SK-N-SH (cell line): ENCODE measurements around the gene SETD3. TPM values are rescaled to one million over a fixed set of nuclear protein-coding genes. Genes with fewer than 3 reads are reported as not detected.
A peak's percentile ranks its signal among the peaks of the same experiment; 100 is the strongest.

Source experiments
- CTCF ChIA-PET: fragments of 300-600, 350-600 bp; formaldehyde crosslinking; extraction: SDS; loops from one replicate; lab custom pipeline; 2021; lab: Yijun Ruan, JAX
- POLR2A ChIA-PET: fragments of 350-600 bp; sonication (Branson Sonifier 250); formaldehyde crosslinking; extraction: SDS; loops from one replicate; lab custom pipeline; 2020; ENCODE audit warnings: antibody characterized with exemption, inconsistent platforms; lab: Yijun Ruan, JAX
- DNase-seq: peaks from one replicate; pipeline ENCODE4 v3.0.0; 2012
- H2AFZ ChIP-seq: fragments of 200-600 bp; sonication (generic); 2 replicates; pipeline ENCODE4 v1.8.1; 2016; ENCODE audit warnings: antibody characterized with exemption, mild to moderate bottlenecking, low read depth
- H3F3A ChIP-seq: fragments of 200-600 bp; sonication (generic); replicated peaks from 2 replicates; pipeline ENCODE3; 2016; ENCODE audit warnings: antibody characterized with exemption, mild to moderate bottlenecking; ENCODE audit not compliant: insufficient read depth
- H3K27ac ChIP-seq, 2 experiments: fragments of 200-500 bp in 1 of 2; fragments of 200-600 bp in 1 of 2; sonication (Bioruptor generic) in 1 of 2; sonication (generic), shearing (Covaris generic) in 1 of 2; 2 replicates each; pipeline versions ENCODE4 v1.5.1 to v1.6.1; 2014 to 2016; ENCODE audit warnings: low read depth in 2 of 2, inconsistent platforms in 1 of 2, low read length in 1 of 2, mild to moderate bottlenecking in 1 of 2, mixed read lengths in 1 of 2
- H3K27me3 ChIP-seq: fragments of 200-600 bp; sonication (generic), shearing (Covaris generic); 2 replicates; pipeline ENCODE4 v1.6.1; 2016; ENCODE audit warnings: mixed run types; ENCODE audit not compliant: insufficient read depth
- H3K36me3 ChIP-seq, 2 experiments: fragments of 200-500 bp in 1 of 2; fragments of 200-600 bp in 1 of 2; sonication (Bioruptor generic) in 1 of 2; sonication (generic) in 1 of 2; replicated peaks in 1 of 2; 2 replicates each; pipeline versions ENCODE3 to v1.5.1; 2014 to 2016; ENCODE audit warnings: low read length in 1 of 2, mild to moderate bottlenecking in 1 of 2; ENCODE audit not compliant: insufficient read depth in 2 of 2, control insufficient read depth in 1 of 2
- H3K4me1 ChIP-seq, 2 experiments: fragments of 200-500 bp in 1 of 2; fragments of 200-600 bp in 1 of 2; sonication (Bioruptor generic) in 1 of 2; sonication (generic), shearing (Covaris generic) in 1 of 2; 2 replicates each; pipeline versions ENCODE4 v1.5.1 to v1.6.1; 2014 to 2016; ENCODE audit warnings: low read depth in 1 of 2, low read length in 1 of 2, mixed run types in 1 of 2; ENCODE audit not compliant: insufficient read depth in 2 of 2, control insufficient read depth in 1 of 2
- H3K4me2 ChIP-seq: fragments of 200-600 bp; sonication (generic), shearing (Covaris generic); 2 replicates; pipeline ENCODE4 v1.6.1; 2017; ENCODE audit warnings: mixed run types
- H3K4me3 ChIP-seq, 2 experiments: fragments of 200-500 bp in 1 of 2; fragments of 200-600 bp in 1 of 2; sonication (Bioruptor generic) in 1 of 2; sonication (generic), shearing (Covaris generic) in 1 of 2; 2 replicates each; pipeline versions ENCODE4 v1.5.1 to v1.8.1; 2014 to 2016; ENCODE audit warnings: low read depth in 2 of 2, inconsistent platforms in 1 of 2, low read length in 1 of 2, mild to moderate bottlenecking in 1 of 2, mixed read lengths in 1 of 2, moderate library complexity in 1 of 2
- H3K79me2 ChIP-seq: fragments of 200-600 bp; sonication (generic); 2 replicates; pipeline ENCODE4 v1.8.1; 2017; ENCODE audit warnings: mild to moderate bottlenecking; ENCODE audit not compliant: insufficient read depth
- H3K9ac ChIP-seq: fragments of 200-600 bp; sonication (generic); 2 replicates; pipeline ENCODE4 v1.6.1; 2017; ENCODE audit warnings: mixed run types
- H3K9me2 ChIP-seq: fragments of 200-600 bp; sonication (generic); 2 replicates; pipeline ENCODE4 v1.6.1; 2017; ENCODE audit warnings: mixed run types
- H3K9me3 ChIP-seq: fragments of 200-600 bp; sonication (generic); 2 replicates; pipeline ENCODE4 v1.6.1; 2017; ENCODE audit warnings: mixed run types, mild to moderate bottlenecking, moderate library complexity
- H4K20me1 ChIP-seq: fragments of 200-600 bp; sonication (generic); 2 replicates; pipeline ENCODE4 v1.6.1; 2017; ENCODE audit warnings: mild to moderate bottlenecking, mixed run types; ENCODE audit not compliant: insufficient read depth
- EP300 ChIP-seq, 2 experiments: IDR thresholded peaks; 2 replicates each; pipeline versions ENCODE4 v1.4.0 to v1.6.1; 2012; ENCODE audit warnings: borderline replicate concordance in 1 of 2, low read depth in 1 of 2, low read length in 1 of 2
- FOSL2 ChIP-seq: IDR thresholded peaks from 2 replicates; pipeline ENCODE4 v1.4.0; 2012; ENCODE audit warnings: low read depth, mild to moderate bottlenecking, moderate library complexity, borderline replicate concordance
- FOXJ3 ChIP-seq: sonication (generic); formaldehyde crosslinking; IDR thresholded peaks from 2 replicates; pipeline ENCODE4 v1.5.1; 2020; ENCODE audit warnings: mild to moderate bottlenecking, missing genetic modification reagents
- GABPA ChIP-seq: IDR thresholded peaks from 2 replicates; pipeline ENCODE4 v1.4.0; 2012; ENCODE audit warnings: low read depth, mild to moderate bottlenecking
- GATA2 ChIP-seq: sonication (generic); formaldehyde crosslinking; IDR thresholded peaks from 2 replicates; pipeline ENCODE4 v1.5.0; 2020; ENCODE audit warnings: mild to moderate bottlenecking, missing genetic modification reagents
- IRF3 ChIP-seq: fragments of 150-350 bp; IDR thresholded peaks from 2 replicates; pipeline ENCODE4 v1.6.1; 2016; ENCODE audit warnings: mild to moderate bottlenecking, low read depth, low read length
- MEF2A ChIP-seq: IDR thresholded peaks from 2 replicates; pipeline ENCODE4 v1.4.0; 2012; ENCODE audit warnings: low read depth, borderline replicate concordance
- MXI1 ChIP-seq: IDR thresholded peaks from 2 replicates; pipeline ENCODE4 v1.6.1; 2012; ENCODE audit warnings: mild to moderate bottlenecking, low read depth, low read length, improper control_type of control experiment
- NRF1 ChIP-seq: IDR thresholded peaks from 2 replicates; pipeline ENCODE4 v1.6.1; 2012; ENCODE audit warnings: low read depth, mild to moderate bottlenecking, low read length
- POLR2AphosphoS5 ChIP-seq: IDR thresholded peaks from 2 replicates; pipeline ENCODE4 v1.6.1; 2012; ENCODE audit warnings: low read depth, low read length
- RAD21 ChIP-seq: IDR thresholded peaks from 2 replicates; pipeline ENCODE4 v1.6.1; 2012; ENCODE audit warnings: mild to moderate bottlenecking, low read length
- RCOR1 ChIP-seq: fragments of 150-350 bp; IDR thresholded peaks from 2 replicates; pipeline ENCODE4 v1.6.1; 2017; ENCODE audit warnings: antibody characterized with exemption, low read length
- RFX5 ChIP-seq: IDR thresholded peaks from 2 replicates; pipeline ENCODE4 v1.6.1; 2012; ENCODE audit warnings: mild to moderate bottlenecking, improper control_type of control experiment, low read length
- RXRA ChIP-seq: IDR thresholded peaks from 2 replicates; pipeline ENCODE4 v1.4.0; 2012; ENCODE audit warnings: low read depth, mild to moderate bottlenecking, borderline replicate concordance
- SIN3A ChIP-seq: IDR thresholded peaks from 2 replicates; pipeline ENCODE4 v1.6.1; 2012; ENCODE audit warnings: low read depth, mild to moderate bottlenecking, low read length, moderate library complexity, borderline replicate concordance
- SMC3 ChIP-seq: IDR thresholded peaks from 2 replicates; pipeline ENCODE4 v1.6.1; 2012; ENCODE audit warnings: low read depth, low read length, improper control_type of control experiment
- TCF12 ChIP-seq: IDR thresholded peaks from 2 replicates; pipeline ENCODE4 v1.4.0; 2012
- TEAD4 ChIP-seq: IDR thresholded peaks from 2 replicates; pipeline ENCODE4 v1.4.0; 2012; ENCODE audit warnings: mild to moderate bottlenecking, borderline replicate concordance; ENCODE audit not compliant: insufficient read depth
- USF2 ChIP-seq: fragments of 150-350 bp; IDR thresholded peaks from 2 replicates; pipeline ENCODE4 v1.6.1; 2017; ENCODE audit warnings: antibody characterized with exemption, low read length, low read depth, borderline replicate concordance
- WGBS: methylation state at CpG from one replicate; pipeline ENCODE4 v1.1.6; 2017; ENCODE audit warnings: low lambda C conversion rate; 5-methylcytosine and 5-hydroxymethylcytosine counted together
- polyA plus RNA-seq, 3 experiments: library from polyadenylated mRNA; depleted of rRNA; stranded (reverse); fragments of >200 nt; gene quantifications; 2 replicates each; pipeline ENCODE4 v1.2.3, GENCODE V29; 2012
- TF ChIP-seq, protein P1 (sequence below): IDR thresholded peaks from 2 replicates; pipeline ENCODE4 v1.4.0; 2012; ENCODE audit warnings: low read depth
- TF ChIP-seq, protein P2 (sequence below): fragments of 200-600 bp; sonication (generic); IDR thresholded peaks from 2 replicates; pipeline ENCODE4 v1.6.1; 2017; ENCODE audit warnings: antibody characterized with exemption, mild to moderate bottlenecking, moderate library complexity
- TF ChIP-seq, protein P3 (sequence below): IDR thresholded peaks from 2 replicates; pipeline ENCODE4 v1.6.1; 2012; ENCODE audit warnings: mild to moderate bottlenecking, low read depth, low read length, moderate library complexity
- TF ChIP-seq, protein P4 (sequence below): IDR thresholded peaks from 2 replicates; pipeline ENCODE4 v1.4.0; 2012; ENCODE audit warnings: low read depth, borderline replicate concordance
- TF ChIP-seq, protein P5 (sequence below): IDR thresholded peaks from 2 replicates; pipeline ENCODE4; 2012

The SETD3 gene
- polyA plus RNA-seq, 1 of the 3 experiments (the other 2 are of a cell fraction): 19.1 TPM

GRCh38 chr14:99389174-99389826, 91.4 kb downstream of the SETD3 start:
- ChIA-PET CTCF (interaction anchor here (0.6 to 5.2 kb wide), 16 partner anchors 9 to 214 kb away, joined by 3 to 41 read pairs (median 3); no protein-coding TSS in a partner anchor), POLR2A (no interaction called here)
- Histone ChIP-seq H3K9me3 (no peaks in the 10 kb centered on the region), H3K36me3 (no peaks in the 10 kb centered on the region), H2AFZ (no peak overlapping the region), H3F3A (no peaks in the 10 kb centered on the region), H3K4me2 (no peak overlapping the region), H3K4me1 (no peaks in the 10 kb centered on the region), H3K79me2 (no peaks in the 10 kb centered on the region), H3K9me2 (no peaks in the 10 kb centered on the region), H3K27me3 (peaks cover 6% of the 10 kb centered on the region), H3K4me3 (0 out of 4 replicates have a peak overlapping the region, but pooled peaks of 1 of the 2 experiments have one; percentile 2), H3K27ac (no peak overlapping the region), H3K9ac (no peak overlapping the region), H4K20me1 (no peaks in the 10 kb centered on the region)
- WGBS: 48% methylated on average over 19 of the region's 24 CpGs
- peak; percentile 79 for DNase-seq
- no peak for TF ChIP-seq TCF12
- TF ChIP-seq, protein P1, sequence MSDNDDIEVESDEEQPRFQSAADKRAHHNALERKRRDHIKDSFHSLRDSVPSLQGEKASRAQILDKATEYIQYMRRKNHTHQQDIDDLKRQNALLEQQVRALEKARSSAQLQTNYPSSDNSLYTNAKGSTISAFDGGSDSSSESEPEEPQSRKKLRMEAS: no peak
- TF ChIP-seq, protein P2, sequence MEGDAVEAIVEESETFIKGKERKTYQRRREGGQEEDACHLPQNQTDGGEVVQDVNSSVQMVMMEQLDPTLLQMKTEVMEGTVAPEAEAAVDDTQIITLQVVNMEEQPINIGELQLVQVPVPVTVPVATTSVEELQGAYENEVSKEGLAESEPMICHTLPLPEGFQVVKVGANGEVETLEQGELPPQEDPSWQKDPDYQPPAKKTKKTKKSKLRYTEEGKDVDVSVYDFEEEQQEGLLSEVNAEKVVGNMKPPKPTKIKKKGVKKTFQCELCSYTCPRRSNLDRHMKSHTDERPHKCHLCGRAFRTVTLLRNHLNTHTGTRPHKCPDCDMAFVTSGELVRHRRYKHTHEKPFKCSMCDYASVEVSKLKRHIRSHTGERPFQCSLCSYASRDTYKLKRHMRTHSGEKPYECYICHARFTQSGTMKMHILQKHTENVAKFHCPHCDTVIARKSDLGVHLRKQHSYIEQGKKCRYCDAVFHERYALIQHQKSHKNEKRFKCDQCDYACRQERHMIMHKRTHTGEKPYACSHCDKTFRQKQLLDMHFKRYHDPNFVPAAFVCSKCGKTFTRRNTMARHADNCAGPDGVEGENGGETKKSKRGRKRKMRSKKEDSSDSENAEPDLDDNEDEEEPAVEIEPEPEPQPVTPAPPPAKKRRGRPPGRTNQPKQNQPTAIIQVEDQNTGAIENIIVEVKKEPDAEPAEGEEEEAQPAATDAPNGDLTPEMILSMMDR: peak; percentile 68
- no peak for TF ChIP-seq GATA2 (CRISPR knock-in tag)
- TF ChIP-seq IRF3: no peak
- no peak for TF ChIP-seq MXI1
- no peak for TF ChIP-seq MEF2A
- no peak for TF ChIP-seq EP300 (IDR thresholded peaks at IDR 0.05; ENCODE audit: borderline replicate concordance in 1 of 2, low read depth in 1 of 2, low read length in 1 of 2)
- TF ChIP-seq, protein P3, sequence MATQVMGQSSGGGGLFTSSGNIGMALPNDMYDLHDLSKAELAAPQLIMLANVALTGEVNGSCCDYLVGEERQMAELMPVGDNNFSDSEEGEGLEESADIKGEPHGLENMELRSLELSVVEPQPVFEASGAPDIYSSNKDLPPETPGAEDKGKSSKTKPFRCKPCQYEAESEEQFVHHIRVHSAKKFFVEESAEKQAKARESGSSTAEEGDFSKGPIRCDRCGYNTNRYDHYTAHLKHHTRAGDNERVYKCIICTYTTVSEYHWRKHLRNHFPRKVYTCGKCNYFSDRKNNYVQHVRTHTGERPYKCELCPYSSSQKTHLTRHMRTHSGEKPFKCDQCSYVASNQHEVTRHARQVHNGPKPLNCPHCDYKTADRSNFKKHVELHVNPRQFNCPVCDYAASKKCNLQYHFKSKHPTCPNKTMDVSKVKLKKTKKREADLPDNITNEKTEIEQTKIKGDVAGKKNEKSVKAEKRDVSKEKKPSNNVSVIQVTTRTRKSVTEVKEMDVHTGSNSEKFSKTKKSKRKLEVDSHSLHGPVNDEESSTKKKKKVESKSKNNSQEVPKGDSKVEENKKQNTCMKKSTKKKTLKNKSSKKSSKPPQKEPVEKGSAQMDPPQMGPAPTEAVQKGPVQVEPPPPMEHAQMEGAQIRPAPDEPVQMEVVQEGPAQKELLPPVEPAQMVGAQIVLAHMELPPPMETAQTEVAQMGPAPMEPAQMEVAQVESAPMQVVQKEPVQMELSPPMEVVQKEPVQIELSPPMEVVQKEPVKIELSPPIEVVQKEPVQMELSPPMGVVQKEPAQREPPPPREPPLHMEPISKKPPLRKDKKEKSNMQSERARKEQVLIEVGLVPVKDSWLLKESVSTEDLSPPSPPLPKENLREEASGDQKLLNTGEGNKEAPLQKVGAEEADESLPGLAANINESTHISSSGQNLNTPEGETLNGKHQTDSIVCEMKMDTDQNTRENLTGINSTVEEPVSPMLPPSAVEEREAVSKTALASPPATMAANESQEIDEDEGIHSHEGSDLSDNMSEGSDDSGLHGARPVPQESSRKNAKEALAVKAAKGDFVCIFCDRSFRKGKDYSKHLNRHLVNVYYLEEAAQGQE: no peak
- TF ChIP-seq SMC3: peak; percentile 24; the same call in 1 of the 2 replicates
- peak; percentile 38 for TF ChIP-seq RAD21
- TF ChIP-seq RXRA: no peak
- no peak for TF ChIP-seq RFX5
- TF ChIP-seq RCOR1: no peak
- no peak for TF ChIP-seq POLR2AphosphoS5
- no peak for TF ChIP-seq FOXJ3 (CRISPR knock-in tag)
- TF ChIP-seq GABPA: no peak
- no peak for TF ChIP-seq USF2
- TF ChIP-seq TEAD4: no peak
- TF ChIP-seq, protein P4, sequence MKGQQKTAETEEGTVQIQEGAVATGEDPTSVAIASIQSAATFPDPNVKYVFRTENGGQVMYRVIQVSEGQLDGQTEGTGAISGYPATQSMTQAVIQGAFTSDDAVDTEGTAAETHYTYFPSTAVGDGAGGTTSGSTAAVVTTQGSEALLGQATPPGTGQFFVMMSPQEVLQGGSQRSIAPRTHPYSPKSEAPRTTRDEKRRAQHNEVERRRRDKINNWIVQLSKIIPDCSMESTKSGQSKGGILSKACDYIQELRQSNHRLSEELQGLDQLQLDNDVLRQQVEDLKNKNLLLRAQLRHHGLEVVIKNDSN: no peak
- no peak for TF ChIP-seq NRF1
- TF ChIP-seq, protein P5, sequence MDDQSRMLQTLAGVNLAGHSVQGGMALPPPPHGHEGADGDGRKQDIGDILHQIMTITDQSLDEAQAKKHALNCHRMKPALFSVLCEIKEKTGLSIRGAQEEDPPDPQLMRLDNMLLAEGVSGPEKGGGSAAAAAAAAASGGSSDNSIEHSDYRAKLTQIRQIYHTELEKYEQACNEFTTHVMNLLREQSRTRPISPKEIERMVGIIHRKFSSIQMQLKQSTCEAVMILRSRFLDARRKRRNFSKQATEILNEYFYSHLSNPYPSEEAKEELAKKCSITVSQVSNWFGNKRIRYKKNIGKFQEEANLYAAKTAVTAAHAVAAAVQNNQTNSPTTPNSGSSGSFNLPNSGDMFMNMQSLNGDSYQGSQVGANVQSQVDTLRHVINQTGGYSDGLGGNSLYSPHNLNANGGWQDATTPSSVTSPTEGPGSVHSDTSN: no peak
- TF ChIP-seq SIN3A: no peak
- no peak for TF ChIP-seq FOSL2
